PFSK-1 (cell line): Measurements from ENCODE around the gene CD37.

ENCODE experiments used
- FOXP2 ChIP-seq: optimal IDR thresholded peaks from 2 replicates; pipeline ENCODE3; 2011; ENCODE audit warnings: borderline replicate concordance, control low read depth, inconsistent platforms; ENCODE audit not compliant: insufficient read depth; ENCODE audit errors: extremely low read length, extremely low read depth
- POLR2AphosphoS5 ChIP-seq: IDR thresholded peaks from 2 replicates; pipeline ENCODE4 v1.6.1; 2012; ENCODE audit warnings: low read depth, mild to moderate bottlenecking, control low read depth, low read length, moderate library complexity
- REST ChIP-seq, 2 experiments: IDR thresholded peaks; 2 replicates each; pipeline versions ENCODE4 v1.6.1 to v1.8.0; 2011 to 2012; ENCODE audit warnings: low read depth in 2 of 2, low read length in 2 of 2, control low read depth in 1 of 2, inconsistent platforms in 1 of 2, mild to moderate bottlenecking in 1 of 2, moderate library complexity in 1 of 2; ENCODE audit not compliant: insufficient read depth in 1 of 2
- SIN3A ChIP-seq: IDR thresholded peaks from 2 replicates; pipeline ENCODE4 v1.6.1; 2012; ENCODE audit warnings: mild to moderate bottlenecking, low read length, moderate library complexity, borderline replicate concordance; ENCODE audit not compliant: insufficient read depth
- TAF1 ChIP-seq: IDR thresholded peaks from 2 replicates; pipeline ENCODE4 v1.6.1; 2012; ENCODE audit warnings: low read length, control low read depth, borderline replicate concordance; ENCODE audit not compliant: insufficient read depth

Gene CD37

DNA sequence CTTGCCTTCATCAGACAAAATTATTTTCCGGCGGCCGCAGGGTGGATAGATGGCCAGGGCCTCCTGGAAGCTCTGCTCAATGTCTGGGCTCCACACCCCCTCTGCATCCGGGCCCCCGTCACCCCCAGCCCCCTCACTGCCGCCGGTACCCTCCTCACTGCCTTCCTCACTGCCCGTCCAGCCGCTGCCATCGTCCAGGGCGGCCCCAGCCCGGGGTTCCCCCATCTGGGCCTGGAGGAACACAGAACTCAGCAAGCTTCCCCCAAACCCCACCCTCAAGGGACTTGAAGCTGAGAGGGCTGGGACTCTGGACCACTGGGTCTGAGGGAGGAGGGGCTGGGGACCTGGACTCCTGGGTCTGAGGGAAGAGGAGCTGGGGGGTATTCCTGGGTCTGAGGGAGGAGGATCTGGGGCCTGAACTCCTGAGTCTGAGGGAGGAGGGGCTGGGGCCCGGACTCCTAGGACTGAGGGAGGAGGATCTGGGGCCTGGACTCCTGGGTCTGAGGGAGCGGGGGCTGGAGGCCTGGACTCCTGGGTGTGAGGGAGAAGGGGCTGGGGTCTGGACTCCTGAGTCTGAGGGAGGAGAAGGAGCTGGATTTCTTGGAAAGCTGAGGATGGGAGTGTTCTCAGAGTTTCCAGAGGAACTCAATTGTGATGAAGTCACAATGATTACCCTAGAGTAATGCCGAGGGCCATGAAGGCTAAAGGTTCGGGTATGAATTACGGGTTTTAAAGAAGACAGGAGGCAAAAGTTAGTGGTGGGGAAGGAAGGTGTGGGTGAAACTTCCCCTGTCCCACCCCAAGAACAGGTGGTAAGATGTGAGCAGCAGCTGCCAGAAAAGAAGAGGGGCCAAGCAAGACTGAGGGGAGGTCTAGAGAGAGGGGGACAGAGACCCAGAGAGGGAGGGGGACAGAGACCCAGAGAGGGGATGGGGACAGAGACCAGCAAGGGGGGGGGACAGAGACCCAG is 24.9 kb downstream of the CD37 start:
- TF ChIP-seq REST (IDR thresholded peaks at IDR 0.05; ENCODE audit: insufficient read depth in 1 of 2, low read depth in 2 of 2, low read length in 2 of 2) = no peak
- no peak for TF ChIP-seq TAF1

GRCh38 chr19:49361438-49362047 is 26.3 kb downstream of the CD37 start:
- no peak for TF ChIP-seq FOXP2
- peak; percentile 28; the same call in 1 of the 2 replicates for TF ChIP-seq POLR2AphosphoS5

DNA sequence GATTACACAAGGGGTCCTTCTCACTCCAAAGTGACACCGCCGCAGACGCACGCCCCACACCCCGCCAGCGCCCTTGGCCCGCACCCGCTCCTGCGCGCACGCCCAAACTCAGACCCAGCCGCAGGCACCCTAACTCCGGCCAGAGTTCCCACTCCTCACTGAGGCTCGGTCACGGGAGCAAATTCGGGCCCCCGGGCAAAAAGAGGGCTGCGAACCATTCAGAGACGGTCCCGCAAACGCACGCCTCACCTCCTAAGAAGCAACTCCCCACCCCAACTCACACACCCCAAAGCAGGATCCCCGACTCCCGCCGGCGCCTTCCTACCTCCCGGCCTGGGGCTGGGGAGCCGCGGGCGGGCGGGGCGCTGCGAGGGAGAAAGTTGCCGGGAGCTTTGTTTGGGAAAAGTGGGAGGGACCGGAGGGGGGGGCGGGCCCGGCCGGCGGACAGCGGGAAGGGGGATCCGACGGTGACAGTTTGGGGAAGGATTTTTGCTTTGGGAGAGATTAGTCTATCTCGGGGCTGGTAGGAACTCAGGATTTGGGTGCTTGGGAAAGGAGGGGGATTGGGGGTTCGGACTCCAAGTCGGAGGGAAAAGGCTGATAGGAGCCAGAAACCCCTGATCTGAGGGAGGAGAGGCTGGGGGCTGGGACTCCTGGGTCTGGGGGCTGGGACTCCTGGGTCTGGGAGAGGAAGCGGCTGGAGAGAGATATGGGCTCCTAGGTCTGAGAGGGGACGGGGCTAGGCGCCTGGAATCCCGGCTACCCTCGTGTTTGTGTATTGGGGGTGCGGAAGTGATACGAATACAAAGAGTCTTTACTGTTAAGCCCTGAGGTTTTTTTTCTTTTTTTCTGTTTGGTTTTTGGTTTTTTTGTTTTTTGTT is 27.1 kb downstream of the CD37 start, which contains the start of gene TEAD2:
Gene TEAD2, minus strand, starts transcription at position 369 of the 881 bp plus-strand sequence. CDS start 2,341 bp downstream, outside the sequence.
- TF ChIP-seq SIN3A = no peak
- no peak for TF ChIP-seq FOXP2
- TF ChIP-seq POLR2AphosphoS5 = peak; percentile 44; the same call in 1 of the 2 replicates
- no peak for TF ChIP-seq REST (IDR thresholded peaks at IDR 0.05; ENCODE audit: insufficient read depth in 1 of 2, low read depth in 2 of 2, low read length in 2 of 2)
- TF ChIP-seq TAF1 = no peak

GRCh38 chr19:49362929-49363267 is 27.7 kb downstream of the CD37 start:
- TF ChIP-seq REST (IDR thresholded peaks at IDR 0.05; ENCODE audit: insufficient read depth in 1 of 2, low read depth in 2 of 2, low read length in 2 of 2) (no peak), FOXP2 (no peak), POLR2AphosphoS5 (no peak), SIN3A (no peak), TAF1 (no peak)

DNA sequence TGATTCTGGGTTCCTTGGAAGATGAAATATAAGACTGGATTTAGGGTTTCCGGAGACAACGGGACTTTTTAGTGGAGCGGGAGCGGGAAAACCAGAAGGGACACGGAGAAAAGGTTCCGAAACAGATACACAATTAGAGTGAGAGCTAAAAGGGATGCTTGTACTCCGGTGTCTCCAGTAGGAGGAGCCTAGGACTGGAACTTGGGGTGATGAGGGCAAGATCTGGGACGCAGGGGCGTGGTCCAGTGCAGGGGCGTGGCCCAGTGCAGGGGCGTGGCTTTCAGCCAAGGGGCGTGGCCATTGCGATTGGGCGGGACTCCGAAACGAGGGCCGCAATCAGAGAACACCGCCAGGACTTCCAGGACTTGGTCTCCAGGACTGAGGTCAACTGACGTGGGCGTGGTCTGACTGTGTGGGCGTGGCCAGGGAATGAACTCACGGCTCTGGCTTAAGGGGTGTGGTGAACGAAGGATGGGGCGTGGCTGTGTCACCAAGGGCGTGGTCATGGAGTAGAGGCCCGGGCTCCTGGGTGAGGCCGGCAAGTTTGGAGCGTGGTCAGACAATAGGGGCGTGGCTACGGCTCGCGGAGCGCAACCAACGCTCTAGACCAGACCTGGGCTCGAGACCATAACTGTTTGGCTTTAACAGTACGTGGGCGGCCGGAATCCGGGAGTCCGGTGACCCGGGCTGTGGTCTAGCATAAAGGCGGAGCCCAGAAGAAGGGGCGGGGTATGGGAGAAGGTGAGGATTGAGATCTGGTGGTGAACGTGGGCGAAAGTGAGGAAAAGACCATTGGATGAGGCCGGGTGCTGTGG is 28.3 kb downstream of the CD37 start, which contains the start of gene DKKL1:
Gene DKKL1, plus strand, starts transcription at position 610 of the 815 bp plus-strand sequence. Its CDS starts 122 bp downstream, at position 732.
- TF ChIP-seq REST (IDR thresholded peaks at IDR 0.05; ENCODE audit: insufficient read depth in 1 of 2, low read depth in 2 of 2, low read length in 2 of 2) (no peak), POLR2AphosphoS5 (no peak), FOXP2 (no peak), TAF1 (no peak), SIN3A (no peak)
